HG03280 (cell line): ENCODE measurements around the gene TPT1.
"Not testable (repeated sequence)": the region's sequence is repeated elsewhere in the genome, so short reads cannot be mapped to it uniquely, and the experiment has no call there.

Experiments used
- ATAC-seq: cut with Tn5 transposase; IDR thresholded peaks from one replicate; pipeline ENCODE4 v1.9.1; 2021; ENCODE audit warnings: mild to moderate bottlenecking, moderate library complexity; ENCODE audit not compliant: unreplicated experiment

The TPT1 gene

GRCh38 chr13:45368005-45368404, 27.0 kb upstream of the TPT1 start:
- no peak for ATAC-seq

DNA sequence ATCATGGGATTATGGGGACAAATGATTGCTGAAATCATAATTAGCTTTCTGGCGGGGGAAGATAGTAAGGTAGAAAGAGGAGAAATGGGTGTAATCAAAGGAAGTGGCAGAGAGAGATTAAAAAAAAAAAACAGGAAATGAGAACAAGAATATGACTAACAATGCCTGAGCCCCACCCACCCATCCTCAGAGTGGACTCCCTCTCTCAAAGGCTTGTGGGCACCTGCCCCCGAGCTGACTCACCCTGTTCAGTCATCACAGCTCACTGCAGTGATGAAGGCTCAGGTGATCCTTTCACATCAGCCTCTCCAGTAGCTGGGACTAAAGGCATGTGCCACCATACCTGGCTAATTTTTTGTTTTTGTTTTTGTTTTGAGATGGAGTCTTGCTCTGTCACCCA, 26.4 kb upstream of the TPT1 start:
- ATAC-seq: peak; percentile 88

DNA sequence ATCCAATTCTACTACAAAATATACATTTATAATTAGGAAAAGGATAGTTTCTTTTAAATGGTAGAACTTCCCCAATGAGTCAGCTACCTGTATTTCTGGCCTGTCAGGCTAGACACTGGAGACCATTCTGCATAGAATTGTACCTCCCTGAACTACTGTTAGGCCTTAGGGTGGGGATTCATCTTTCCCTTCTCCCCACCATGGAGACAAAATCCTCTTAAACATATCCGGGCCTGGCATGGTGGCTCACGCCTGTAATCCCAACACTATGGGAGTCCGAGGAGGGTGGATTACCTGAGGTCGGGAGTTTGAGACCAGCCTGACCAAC, 24.5 kb upstream of the TPT1 start:
- ATAC-seq: no peak

DNA sequence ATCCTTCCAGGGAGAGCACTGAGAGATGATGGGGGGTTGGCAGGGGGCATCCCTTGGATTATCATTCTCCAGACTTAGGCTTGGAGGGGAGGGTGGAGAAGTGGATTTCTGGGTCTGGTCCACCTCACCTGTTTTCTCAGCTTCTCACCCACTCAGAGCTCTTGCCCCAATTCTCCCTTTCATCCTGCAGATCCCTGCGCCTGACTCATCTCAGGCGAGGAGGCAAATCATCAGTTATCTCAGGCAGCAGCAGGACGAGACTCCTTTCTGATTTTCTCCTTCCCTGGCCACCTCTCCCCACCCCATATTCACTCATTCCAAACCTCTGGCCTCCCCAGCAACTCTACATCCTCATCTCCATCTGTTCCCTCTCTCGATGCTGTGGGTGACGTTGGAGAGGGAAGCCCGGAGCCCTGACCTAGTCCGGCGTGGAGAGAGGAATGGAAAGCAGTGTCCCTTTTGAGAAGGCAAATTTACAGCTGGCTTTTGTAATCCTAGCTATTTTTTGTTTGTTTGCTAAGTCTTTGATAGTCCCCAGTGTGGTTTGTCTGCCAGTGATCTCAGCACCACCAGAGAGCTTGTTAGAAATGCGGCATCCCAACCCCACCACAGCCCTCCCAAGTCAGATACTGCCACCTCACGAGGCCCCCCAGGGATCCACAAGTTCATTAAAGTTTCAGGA, 24.0 kb upstream of the TPT1 start:
- ATAC-seq: no peak

DNA sequence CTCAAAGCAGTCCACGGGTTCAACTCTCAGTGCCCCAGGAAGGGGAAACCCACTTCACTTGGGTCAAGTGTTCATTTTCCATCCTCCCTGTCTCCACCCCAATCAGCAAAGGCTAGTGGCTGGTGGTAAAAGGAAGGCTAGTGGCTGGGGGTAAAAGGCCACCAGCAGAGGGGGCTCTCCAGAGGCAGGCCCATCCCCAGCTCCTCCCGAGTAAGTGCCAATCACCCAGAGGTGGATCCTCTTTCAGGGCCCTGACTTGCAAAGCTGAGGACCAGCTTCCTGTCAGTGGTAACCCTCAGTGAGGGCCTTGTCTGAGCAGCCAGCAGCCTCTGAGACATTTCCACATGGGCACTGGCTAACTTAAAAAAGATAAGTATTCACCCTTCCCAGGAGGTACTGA, 22.0 kb upstream of the TPT1 start:
- no peak for ATAC-seq

- no peak for ATAC-seq
Observed at GRCh38 chr13:45361596-45362206, 20.7 kb upstream of the TPT1 start.

GRCh38 chr13:45356966-45357672, 16.1 kb upstream of the TPT1 start:
- ATAC-seq: no peak

DNA sequence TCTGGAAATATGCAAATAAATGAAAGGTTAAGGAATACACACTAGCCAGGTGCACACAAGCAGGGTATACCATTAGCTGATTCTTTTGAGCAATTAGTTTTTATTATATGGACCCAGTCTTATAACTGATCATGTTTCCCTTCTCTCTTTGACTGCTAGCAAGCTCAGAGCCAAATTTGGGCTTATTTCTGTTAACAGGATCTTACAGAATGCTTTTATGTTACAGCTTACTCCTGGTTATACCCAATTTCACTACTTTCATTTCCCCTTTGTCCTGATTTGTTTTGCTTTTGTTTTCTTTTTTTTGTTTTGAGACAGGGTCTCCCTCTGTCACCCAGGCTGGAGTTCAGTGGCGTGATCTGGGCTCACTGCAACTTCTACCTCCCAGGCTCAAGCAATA, 12.9 kb upstream of the TPT1 start:
- no peak for ATAC-seq

DNA sequence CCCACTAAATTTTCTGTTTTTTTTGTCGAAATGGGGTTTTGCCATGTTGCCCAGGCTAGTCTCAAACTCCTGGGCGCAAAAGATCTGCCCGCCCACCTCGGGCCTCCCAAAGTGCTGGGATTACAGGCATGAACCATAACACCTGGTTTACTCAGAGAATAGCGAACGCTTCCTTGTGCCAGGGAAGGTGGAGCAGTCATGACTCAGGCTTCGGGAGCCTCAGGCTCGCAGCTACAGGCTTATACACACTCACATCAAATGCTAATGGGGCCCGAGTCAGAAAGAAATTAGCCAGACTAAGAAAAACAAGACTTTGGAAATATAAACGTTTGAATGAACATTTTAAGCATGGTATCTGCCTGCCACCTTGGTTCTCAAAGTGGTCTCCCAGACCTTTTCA, 11.0 kb upstream of the TPT1 start:
- ATAC-seq: no peak

GRCh38 chr13:45350152-45350551, 9.2 kb upstream of the TPT1 start:
- no peak for ATAC-seq

- ATAC-seq: no peak
Observed at GRCh38 chr13:45349438-45349837, 8.5 kb upstream of the TPT1 start.

DNA sequence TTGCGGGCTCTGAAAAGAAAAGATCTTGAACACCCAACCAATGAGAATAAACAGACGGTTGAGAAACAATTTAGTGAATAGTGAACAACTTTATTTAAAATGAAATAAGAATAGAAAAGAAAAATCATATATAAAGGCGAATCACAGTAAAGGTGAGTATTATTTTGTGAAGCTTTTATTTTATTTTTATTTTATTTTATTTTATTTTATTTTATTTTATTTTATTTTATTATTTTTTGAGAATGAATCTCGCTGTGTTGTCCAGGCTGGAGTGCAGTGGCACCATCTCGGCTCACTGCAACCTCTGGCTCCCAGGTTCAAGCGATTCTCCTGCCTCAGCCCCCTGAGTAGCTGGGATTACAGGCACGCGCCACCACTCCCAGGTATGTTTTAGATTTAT, 3.1 kb upstream of the TPT1 start:
- not testable (repeated sequence) for ATAC-seq

- ATAC-seq: not testable (repeated sequence)
Observed at GRCh38 chr13:45343102-45343501, 2.1 kb upstream of the TPT1 start.

DNA sequence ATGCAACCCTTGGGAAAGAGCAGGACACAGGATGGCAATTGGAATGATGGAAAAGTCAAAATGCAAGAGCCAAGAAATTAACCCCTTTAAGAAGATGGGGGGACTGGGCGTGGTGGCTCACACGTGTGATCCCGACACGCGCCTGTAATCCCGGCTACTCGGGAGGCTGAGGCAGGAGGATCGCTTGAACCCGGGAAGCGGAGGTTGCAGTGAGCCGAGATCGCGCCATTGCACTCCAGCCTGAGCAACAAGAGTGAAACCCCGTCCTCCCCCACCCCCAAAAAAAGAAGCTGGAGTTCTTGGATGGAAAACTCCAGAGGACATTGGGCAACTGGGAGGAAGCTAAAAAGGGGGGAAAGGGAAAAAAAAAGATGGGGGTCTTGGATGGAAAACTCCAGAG, 1.7 kb upstream of the TPT1 start:
- not testable (repeated sequence) for ATAC-seq

DNA sequence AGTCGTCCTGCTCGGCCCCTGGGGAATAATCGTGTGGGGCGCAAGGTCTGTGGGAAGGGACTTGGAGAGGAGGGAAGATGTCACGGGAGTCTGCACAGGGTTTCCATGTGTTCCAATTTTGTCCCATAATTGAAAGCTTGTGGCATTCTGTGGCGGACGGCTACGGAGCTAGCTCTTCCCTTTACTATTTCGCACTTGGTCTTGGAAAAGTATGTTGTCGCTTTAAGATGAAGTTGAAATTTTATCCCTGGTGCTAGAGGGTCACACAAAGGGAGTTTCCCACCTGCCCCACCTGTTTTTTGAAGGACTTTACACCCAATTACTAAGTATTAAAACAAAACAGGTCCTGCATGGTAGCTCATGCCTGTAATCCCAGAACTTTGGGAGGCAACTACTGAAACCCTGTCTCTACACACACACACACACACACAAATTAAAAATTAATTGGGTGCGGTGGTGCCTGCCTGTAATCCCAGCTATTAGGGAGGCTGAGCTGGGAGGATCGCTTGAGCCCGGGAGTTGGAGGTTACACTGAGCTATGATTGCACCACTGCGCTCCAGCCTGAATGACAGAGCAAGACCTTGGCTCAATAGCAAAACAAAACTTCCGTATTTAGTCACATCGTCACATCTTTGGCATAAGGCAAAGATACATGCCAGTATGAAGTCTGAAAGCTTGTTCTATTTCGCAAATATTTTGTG, 967 bp upstream of the TPT1 start:
- ATAC-seq: no peak

- ATAC-seq: peak; percentile 29
Observed at GRCh38 chr13:45340422-45341033, 455 bp downstream of the TPT1 start.

DNA sequence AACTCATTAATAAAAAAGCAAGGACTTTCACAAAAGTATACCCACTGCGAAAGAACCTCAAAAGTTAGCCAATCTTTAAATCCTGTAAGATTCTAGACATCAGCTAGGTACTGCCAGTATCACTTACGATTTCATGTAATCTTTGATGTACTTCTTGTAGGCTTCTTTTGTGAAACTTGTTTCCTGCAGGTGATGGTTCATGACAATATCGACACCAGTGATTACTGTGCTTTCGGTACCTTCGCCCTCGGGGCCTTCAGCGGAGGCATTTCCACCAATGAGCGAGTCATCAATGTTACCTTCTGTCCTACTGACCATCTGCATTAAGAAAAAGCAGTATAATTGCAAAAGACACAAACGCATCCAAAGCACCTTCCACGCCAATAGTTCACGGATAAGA, 1.1 kb downstream of the TPT1 start:
- ATAC-seq: no peak

DNA sequence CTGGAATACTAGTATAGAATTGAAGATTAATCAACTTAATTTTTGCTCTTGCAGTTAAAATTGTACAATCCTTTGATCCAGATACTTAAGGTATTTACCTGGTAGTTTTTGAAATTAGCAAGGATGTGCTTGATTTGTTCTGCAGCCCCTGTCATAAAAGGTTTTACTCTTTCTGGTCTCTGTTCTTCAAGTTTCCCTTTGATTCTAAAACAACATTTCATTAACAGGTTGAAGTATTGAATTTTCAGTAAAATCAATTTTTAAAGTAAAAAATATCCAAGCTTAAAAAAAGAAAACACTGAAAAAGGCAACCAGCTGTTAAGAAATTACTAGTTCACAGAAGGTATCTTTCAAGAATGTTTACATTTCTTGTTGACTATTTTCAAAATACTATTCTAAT, 1.6 kb downstream of the TPT1 start:
- ATAC-seq: no peak

DNA sequence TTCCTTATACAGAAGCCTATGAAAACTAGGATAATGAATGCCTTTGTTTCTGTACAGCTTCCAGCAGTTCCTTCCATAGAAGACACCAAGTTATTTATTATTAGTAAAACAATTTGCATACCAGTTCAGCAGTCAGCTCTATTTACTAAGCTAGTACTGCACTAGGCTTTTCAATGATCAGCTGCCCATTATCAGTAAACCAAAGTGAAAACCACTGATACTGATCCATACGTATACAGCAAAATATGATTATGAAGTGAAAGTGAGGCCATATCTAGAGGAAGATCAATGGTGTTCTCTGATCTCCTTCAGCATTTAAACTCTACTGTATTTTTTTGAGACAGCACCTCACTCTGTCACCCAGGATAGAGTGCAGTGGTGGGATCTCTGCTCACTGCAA, 3.2 kb downstream of the TPT1 start:
- no peak for ATAC-seq

DNA sequence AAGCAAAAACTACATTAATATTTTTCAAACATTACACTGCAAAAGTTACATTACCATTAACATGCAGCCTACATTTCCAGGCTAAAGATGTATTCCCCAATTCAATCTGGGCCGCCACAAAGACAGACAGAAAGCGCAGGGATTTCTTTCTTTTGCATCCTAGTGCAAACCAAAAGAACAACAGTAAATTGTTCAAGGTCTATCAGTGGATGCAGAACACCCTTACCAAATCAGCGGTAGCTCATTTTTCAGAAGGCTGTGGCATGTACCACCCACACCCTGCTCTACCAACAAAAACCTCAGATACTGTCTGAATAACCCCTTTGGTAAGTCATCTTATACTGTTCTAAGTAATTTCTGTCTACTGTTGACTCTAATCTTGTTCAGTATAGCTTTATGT, 3.6 kb downstream of the TPT1 start:
- no peak for ATAC-seq

DNA sequence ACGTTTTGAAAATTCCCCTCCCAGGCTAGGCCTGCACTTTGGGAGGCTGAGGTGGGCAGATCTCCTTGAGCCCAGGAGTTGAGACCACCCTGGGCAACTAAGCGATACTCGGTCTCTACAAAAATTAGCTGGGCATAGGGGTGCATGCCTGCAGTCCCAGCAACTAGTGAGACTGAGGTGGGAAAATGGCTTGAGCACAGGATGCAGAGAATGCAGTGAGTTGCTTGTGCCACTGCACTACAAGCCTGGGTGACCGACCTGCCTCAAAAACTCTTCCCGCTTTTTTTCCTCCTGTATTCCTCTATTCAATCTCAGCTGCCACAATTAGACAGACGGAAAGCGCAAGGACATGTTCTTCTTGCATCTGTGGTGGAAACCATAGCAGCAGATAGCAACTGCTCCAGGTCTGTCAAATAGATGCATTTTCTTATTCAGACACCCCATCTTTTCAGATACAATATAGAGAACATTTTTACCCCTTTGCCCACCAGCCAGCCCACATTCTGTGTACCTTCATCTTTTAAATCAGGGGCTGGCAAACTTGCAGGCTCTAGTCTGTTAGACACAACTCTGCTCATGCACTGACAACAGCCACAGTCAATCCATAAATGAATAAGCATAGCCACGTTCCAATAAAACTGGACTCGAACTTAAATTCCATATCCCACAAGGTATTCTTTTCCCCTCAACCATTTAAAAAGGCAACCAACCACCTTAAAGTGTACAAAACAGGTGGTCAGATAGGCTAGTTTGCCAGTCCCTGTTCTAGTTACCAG, 4.8 kb downstream of the TPT1 start:
- no peak for ATAC-seq
